ENCODE data around the gene SAP30BP. TPM values are rescaled to one million over a fixed set of nuclear protein-coding genes. Genes with fewer than 3 reads are reported as not detected.

SAP30BP gene
- total and polyA plus RNA-seq, 2 of the 13 experiments (the other 11 are each of a cell fraction or from before 2014, with no cell fraction given), result 67.7 to 99.4 TPM

DNA sequence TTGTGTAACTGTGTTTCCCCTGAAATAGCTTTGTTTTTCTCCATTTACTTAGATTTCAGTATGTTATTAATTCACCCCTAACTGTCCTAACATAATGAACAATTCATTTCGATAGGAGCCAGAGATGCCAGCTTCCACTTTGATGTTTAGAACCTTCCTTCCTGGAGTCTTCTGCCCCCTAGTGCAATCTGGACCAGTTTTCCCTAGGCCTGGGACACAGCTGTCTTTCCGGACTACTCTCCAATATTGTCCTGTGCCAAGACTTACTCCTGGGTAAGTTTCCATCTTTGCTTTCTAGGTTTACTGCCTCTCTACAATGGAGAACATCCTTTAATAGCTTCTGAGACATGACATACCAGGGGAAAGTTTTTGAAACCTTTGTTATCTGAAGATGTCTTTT, 13.0 kb upstream of the SAP30BP start:
- ATAC-seq, result no peak
- Histone ChIP-seq H3K4me2 (ENCODE audit: low read depth, low read length) (no peak overlapping the region), H4K20me1 (ENCODE audit: insufficient read depth, low read length) (no peaks in the 10 kb centered on the region), H3K27me3 (ENCODE audit: control insufficient read depth in 1 of 2, insufficient read depth in 2 of 2, low read length in 2 of 2) (no peaks in the 10 kb centered on the region), H3K27ac (ENCODE audit: extremely low read length, insufficient read depth, low read length) (no peak overlapping the region), H3K79me2 (ENCODE audit: insufficient read depth, low read length) (no peaks in the 10 kb centered on the region), H3K4me3 (replicated peaks in 1 of 3; ENCODE audit: insufficient read depth in 1 of 3, low read depth in 2 of 3, low read length in 3 of 3) (no peak overlapping the region), H3K4me1 (ENCODE audit: insufficient read depth, low read length) (peaks cover 4% of the 10 kb centered on the region; the same call in 1 of the 2 replicates), H3K36me3 (replicated peaks in 1 of 2; ENCODE audit: control insufficient read depth in 1 of 2, insufficient read depth in 2 of 2, low read length in 2 of 2) (peaks cover 22 to 42% of the 10 kb centered on the region in 2 experiments), H3K9me3 (ENCODE audit: low read length) (no peaks in the 10 kb centered on the region), H2AFZ (ENCODE audit: low read length) (no peak overlapping the region), H3K9ac (ENCODE audit: insufficient read depth, low read depth, low read length) (no peak overlapping the region)
- no peak for FAIRE-seq
- intact Hi-C loops (cut with micrococcal nuclease; ENCODE audit: unreplicated experiment) (no loop called here), in situ Hi-C loops (cut with HindIII; ENCODE audit: extremely low pct_ligation_motif_present, low pct_unique_long_range_greater_than_20kb) (no loop called here)
- WGBS (ENCODE audit: low lambda C conversion rate), result 90% methylated on average over 2 of the region's 2 CpGs
- no TSS peak for BruUV-seq (replicated peaks)
- CTCF ChIA-PET (ENCODE audit: low intra/inter-chr PET ratio, low total read pairs), result interaction anchor here (1.3 to 2.5 kb wide), 3 partner anchors 21 to 94 kb away, joined by 5 to 28 read pairs (median 6); partner anchors contain the start of gene SMIM5
- POLR2A ChIA-PET, result interaction anchor here (1.1 to 3.9 kb wide), 3 partner anchors 8 to 126 kb away, joined by 5 to 21 read pairs (median 7); partner anchors contain the start of genes RECQL5 and SAP30BP
- TF ChIP-seq, protein P1, sequence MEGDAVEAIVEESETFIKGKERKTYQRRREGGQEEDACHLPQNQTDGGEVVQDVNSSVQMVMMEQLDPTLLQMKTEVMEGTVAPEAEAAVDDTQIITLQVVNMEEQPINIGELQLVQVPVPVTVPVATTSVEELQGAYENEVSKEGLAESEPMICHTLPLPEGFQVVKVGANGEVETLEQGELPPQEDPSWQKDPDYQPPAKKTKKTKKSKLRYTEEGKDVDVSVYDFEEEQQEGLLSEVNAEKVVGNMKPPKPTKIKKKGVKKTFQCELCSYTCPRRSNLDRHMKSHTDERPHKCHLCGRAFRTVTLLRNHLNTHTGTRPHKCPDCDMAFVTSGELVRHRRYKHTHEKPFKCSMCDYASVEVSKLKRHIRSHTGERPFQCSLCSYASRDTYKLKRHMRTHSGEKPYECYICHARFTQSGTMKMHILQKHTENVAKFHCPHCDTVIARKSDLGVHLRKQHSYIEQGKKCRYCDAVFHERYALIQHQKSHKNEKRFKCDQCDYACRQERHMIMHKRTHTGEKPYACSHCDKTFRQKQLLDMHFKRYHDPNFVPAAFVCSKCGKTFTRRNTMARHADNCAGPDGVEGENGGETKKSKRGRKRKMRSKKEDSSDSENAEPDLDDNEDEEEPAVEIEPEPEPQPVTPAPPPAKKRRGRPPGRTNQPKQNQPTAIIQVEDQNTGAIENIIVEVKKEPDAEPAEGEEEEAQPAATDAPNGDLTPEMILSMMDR (CRISPR knock-in tag; IDR thresholded peaks at IDR 0.05), result peak; percentile 20; the same call in 1 of the 2 replicates
- TF ChIP-seq YY1 (IDR thresholded peaks at IDR 0.05; ENCODE audit: insufficient read depth, insufficient replicate concordance, low read depth, low read length), result no peak
- peak; percentile 32 for TF ChIP-seq STAG1 (CRISPR knock-in tag; IDR thresholded peaks at IDR 0.05)
- DNase-seq (ENCODE audit: low spot score), result no peak

DNA sequence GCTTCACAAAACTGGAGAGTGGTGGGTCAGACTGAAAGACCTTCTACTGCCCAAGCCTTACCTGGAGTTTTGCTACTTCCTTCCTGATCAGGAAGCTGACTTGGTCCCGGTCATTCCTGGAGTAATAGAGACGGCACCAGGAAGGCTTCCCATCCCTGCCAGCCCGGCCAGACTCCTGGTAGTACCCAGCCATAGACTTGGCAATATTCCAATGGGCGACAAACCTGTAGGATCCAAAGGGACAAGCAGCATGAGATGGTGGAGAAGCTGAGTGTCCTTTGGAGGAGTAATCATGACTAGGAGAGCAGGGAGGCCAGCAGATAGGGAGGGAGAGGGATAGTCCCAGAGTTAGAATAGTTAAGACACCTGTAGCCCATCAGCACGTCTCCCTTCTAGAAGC, 8.9 kb upstream of the SAP30BP start:
- no peak overlapping the region for H3K27ac ChIP-seq (ENCODE audit: extremely low read length, insufficient read depth, low read length)
- H4K20me1 ChIP-seq (ENCODE audit: insufficient read depth, low read length), result no peaks in the 10 kb centered on the region
- H3K4me1 ChIP-seq (ENCODE audit: insufficient read depth, low read length), result peaks cover 1% of the 10 kb centered on the region; the same call in 1 of the 2 replicates
- POLR2A ChIA-PET, result interaction anchor here (3.3 kb wide), 1 partner anchor 12 kb away, joined by 9 read pairs; a partner anchor contains a TSS
- BruUV-seq (replicated peaks), result no TSS peak
- H3K79me2 ChIP-seq (ENCODE audit: insufficient read depth, low read length), result no peaks in the 10 kb centered on the region
- H2AFZ ChIP-seq (ENCODE audit: low read length), result no peak overlapping the region
- TF ChIP-seq ZFP90 (CRISPR knock-in tag; IDR thresholded peaks at IDR 0.05; ENCODE audit: borderline replicate concordance), result no peak
- TF ChIP-seq ZNF749 (CRISPR knock-in tag; IDR thresholded peaks at IDR 0.05; ENCODE audit: borderline replicate concordance), result no peak
- H3K4me2 ChIP-seq (ENCODE audit: low read depth, low read length), result no peak overlapping the region
- H3K4me3 ChIP-seq (replicated peaks in 1 of 3; ENCODE audit: insufficient read depth in 1 of 3, low read depth in 2 of 3, low read length in 3 of 3), result no peak overlapping the region
- peaks cover 20 to 37% of the 10 kb centered on the region in 2 experiments for H3K36me3 ChIP-seq (replicated peaks in 1 of 2; ENCODE audit: control insufficient read depth in 1 of 2, insufficient read depth in 2 of 2, low read length in 2 of 2)
- DNase-seq (ENCODE audit: low spot score) (no peak), FAIRE-seq (no peak), ATAC-seq (no peak)
- no peaks in the 10 kb centered on the region for H3K27me3 ChIP-seq (ENCODE audit: control insufficient read depth in 1 of 2, insufficient read depth in 2 of 2, low read length in 2 of 2)
- intact Hi-C loops (cut with micrococcal nuclease; ENCODE audit: unreplicated experiment), result no loop called here
- H3K9me3 ChIP-seq (ENCODE audit: low read length), result no peaks in the 10 kb centered on the region
- in situ Hi-C loops (cut with HindIII; ENCODE audit: extremely low pct_ligation_motif_present, low pct_unique_long_range_greater_than_20kb), result no loop called here
- WGBS (ENCODE audit: low lambda C conversion rate), result 95% methylated on average over 5 of the region's 5 CpGs
- CTCF ChIA-PET (ENCODE audit: low intra/inter-chr PET ratio, low total read pairs), result no interaction called here
- H3K9ac ChIP-seq (ENCODE audit: insufficient read depth, low read depth, low read length), result no peak overlapping the region
